Measurements from ENCODE around the gene AANAT. TPM values are rescaled to one million over a fixed set of nuclear protein-coding genes. Genes with fewer than 3 reads are reported as not detected.

The AANAT gene
- total RNA-seq, 3 donors from 2014 or later = not detected

DNA sequence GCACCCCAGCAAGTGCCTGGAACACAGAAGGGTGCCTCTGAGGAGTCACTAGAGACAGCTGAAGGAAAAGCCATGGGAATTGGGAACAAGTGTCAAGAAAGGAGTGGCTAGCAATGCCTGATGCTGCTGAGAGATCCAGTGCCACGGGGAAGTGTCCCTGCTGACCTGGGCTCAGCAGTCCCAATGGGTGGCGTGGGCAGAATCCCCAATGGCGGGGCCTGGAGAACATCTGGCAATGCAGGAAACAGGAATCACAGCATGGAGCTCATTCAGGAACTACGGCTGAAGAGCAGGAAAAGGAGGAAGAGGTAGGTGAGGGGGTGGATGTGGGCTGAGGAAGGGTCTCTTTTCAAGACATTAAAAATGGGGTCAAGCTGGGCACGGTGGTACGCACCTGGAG lies 44.5 kb upstream of the AANAT start:
- Histone ChIP-seq H3K9me3 (no peaks in the 10 kb centered on the region), H3K4me3 (no peak overlapping the region), H3K36me3 (no peaks in the 10 kb centered on the region), H3K27ac (no peak overlapping the region), H3K4me1 (peaks cover 0 to 4% of the 10 kb centered on the region in 2 donors), H3K27me3 (no peaks in the 10 kb centered on the region)
- DNase-seq (ENCODE audit: low spot score in 2 of 2) = no peak
- TF ChIP-seq POLR2AphosphoS5 (IDR thresholded peaks at IDR 0.05) (no peak), POLR2A (IDR thresholded peaks at IDR 0.05) (no peak)
- TF ChIP-seq, protein P1, sequence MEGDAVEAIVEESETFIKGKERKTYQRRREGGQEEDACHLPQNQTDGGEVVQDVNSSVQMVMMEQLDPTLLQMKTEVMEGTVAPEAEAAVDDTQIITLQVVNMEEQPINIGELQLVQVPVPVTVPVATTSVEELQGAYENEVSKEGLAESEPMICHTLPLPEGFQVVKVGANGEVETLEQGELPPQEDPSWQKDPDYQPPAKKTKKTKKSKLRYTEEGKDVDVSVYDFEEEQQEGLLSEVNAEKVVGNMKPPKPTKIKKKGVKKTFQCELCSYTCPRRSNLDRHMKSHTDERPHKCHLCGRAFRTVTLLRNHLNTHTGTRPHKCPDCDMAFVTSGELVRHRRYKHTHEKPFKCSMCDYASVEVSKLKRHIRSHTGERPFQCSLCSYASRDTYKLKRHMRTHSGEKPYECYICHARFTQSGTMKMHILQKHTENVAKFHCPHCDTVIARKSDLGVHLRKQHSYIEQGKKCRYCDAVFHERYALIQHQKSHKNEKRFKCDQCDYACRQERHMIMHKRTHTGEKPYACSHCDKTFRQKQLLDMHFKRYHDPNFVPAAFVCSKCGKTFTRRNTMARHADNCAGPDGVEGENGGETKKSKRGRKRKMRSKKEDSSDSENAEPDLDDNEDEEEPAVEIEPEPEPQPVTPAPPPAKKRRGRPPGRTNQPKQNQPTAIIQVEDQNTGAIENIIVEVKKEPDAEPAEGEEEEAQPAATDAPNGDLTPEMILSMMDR (IDR thresholded peaks at IDR 0.05) = no peak
- intact Hi-C loops (cut with DNase I; ENCODE audit: low total_unique reads) = no loop called here

DNA sequence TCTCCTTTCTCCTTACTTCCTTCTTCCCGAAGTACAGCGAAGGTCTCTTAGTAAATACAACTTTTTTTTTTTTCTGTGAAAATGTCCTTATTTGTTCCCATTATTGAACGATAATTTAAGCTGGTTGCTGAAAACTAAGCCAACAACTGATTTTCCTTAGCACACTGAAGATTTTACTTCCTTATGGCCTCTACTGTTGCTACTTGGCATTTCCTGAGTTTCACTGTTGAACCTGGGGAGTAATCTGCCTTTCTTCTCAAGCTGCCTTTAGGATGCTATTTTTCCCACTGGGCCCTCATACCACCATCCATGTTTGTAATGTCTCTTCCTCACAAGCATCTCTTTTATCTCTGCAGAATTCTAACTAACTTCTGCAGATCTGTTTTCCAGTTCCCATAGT lies 40.5 kb upstream of the AANAT start:
- Histone ChIP-seq H3K36me3 (no peaks in the 10 kb centered on the region), H3K27ac (no peak overlapping the region), H3K4me3 (no peak overlapping the region), H3K4me1 (peaks cover 0 to 4% of the 10 kb centered on the region in 2 donors), H3K27me3 (no peaks in the 10 kb centered on the region), H3K9me3 (no peaks in the 10 kb centered on the region)
- TF ChIP-seq POLR2AphosphoS5 (IDR thresholded peaks at IDR 0.05) (no peak), POLR2A (IDR thresholded peaks at IDR 0.05) (no peak)
- TF ChIP-seq, protein P1 (IDR thresholded peaks at IDR 0.05) = no peak
- no peak for DNase-seq (ENCODE audit: low spot score in 2 of 2)
- intact Hi-C loops (cut with DNase I; ENCODE audit: low total_unique reads) = no loop called here

- H3K27me3 ChIP-seq = no peaks in the 10 kb centered on the region
- no peaks in the 10 kb centered on the region for H3K36me3 ChIP-seq
- TF ChIP-seq POLR2AphosphoS5 (IDR thresholded peaks at IDR 0.05) (no peak), POLR2A (IDR thresholded peaks at IDR 0.05) (no peak)
- TF ChIP-seq, protein P1 (IDR thresholded peaks at IDR 0.05) = no peak
- no peak overlapping the region for H3K4me3 ChIP-seq
- H3K27ac ChIP-seq = no peak overlapping the region
- peaks cover 0 to 4% of the 10 kb centered on the region in 2 donors for H3K4me1 ChIP-seq
- no peak for DNase-seq (ENCODE audit: low spot score in 2 of 2)
- no peaks in the 10 kb centered on the region for H3K9me3 ChIP-seq
- intact Hi-C loops (cut with DNase I; ENCODE audit: low total_unique reads) = no loop called here
Observed at GRCh38 chr17:76427501-76428231, 39.7 kb upstream of the AANAT start.

DNA sequence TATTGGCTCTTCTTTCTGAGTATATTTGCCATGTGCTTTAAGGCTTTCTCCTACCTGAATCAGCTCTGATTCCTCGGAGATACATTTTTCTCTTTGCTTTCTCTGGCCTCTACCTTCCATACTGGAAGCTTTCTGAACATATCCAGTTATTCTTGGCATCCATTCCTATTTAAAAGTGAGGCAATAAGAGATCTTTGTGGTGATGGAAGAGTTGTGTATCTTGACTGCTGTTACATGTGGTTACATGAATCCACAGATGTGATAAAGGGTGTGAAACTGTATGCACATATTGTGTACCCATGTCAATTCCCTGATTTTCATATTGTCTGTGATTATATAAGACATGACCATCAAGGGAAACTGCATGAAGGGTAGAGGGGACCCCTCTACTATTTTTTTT lies 38.9 kb upstream of the AANAT start:
- H3K9me3 ChIP-seq = no peaks in the 10 kb centered on the region
- intact Hi-C loops (cut with DNase I; ENCODE audit: low total_unique reads) = no loop called here
- peaks cover 0 to 4% of the 10 kb centered on the region in 2 donors for H3K4me1 ChIP-seq
- DNase-seq (ENCODE audit: low spot score in 2 of 2) = no peak
- no peak overlapping the region for H3K4me3 ChIP-seq
- no peaks in the 10 kb centered on the region for H3K27me3 ChIP-seq
- H3K27ac ChIP-seq = no peak overlapping the region
- TF ChIP-seq, protein P1 (IDR thresholded peaks at IDR 0.05) = no peak
- TF ChIP-seq POLR2A (IDR thresholded peaks at IDR 0.05) (no peak), POLR2AphosphoS5 (IDR thresholded peaks at IDR 0.05) (no peak)
- H3K36me3 ChIP-seq = no peaks in the 10 kb centered on the region

GRCh38 chr17:76431509-76431908 lies 35.9 kb upstream of the AANAT start:
- H3K27me3 ChIP-seq = no peaks in the 10 kb centered on the region
- no peak for TF ChIP-seq POLR2A (IDR thresholded peaks at IDR 0.05)
- TF ChIP-seq, protein P1 (IDR thresholded peaks at IDR 0.05) = no peak
- TF ChIP-seq POLR2AphosphoS5 (IDR thresholded peaks at IDR 0.05) = no peak
- no peak for DNase-seq (ENCODE audit: low spot score in 2 of 2)
- H3K9me3 ChIP-seq = no peaks in the 10 kb centered on the region
- H3K4me3 ChIP-seq = no peak overlapping the region
- intact Hi-C loops (cut with DNase I; ENCODE audit: low total_unique reads) = no loop called here
- no peak overlapping the region for H3K27ac ChIP-seq
- H3K36me3 ChIP-seq = no peaks in the 10 kb centered on the region
- H3K4me1 ChIP-seq = peaks cover 0 to 4% of the 10 kb centered on the region in 2 donors
